Measurements from ENCODE around the gene PIP4K2B. TPM values are rescaled to one million over a fixed set of nuclear protein-coding genes. Genes with fewer than 3 reads are reported as not detected.

PIP4K2B gene
- total and polyA plus RNA-seq, 2 donors (not counting 1 experiment from before 2014, with no cell fraction given), result 24.0 to 42.9 TPM

GRCh38 chr17:38738007-38738662 lies 61.2 kb downstream of the PIP4K2B start:
- no peak for DNase-seq
- H2AFZ ChIP-seq (ENCODE audit: insufficient read depth, low read depth, low read length, poor library complexity, severe bottlenecking), result no peak overlapping the region
- no peaks in the 10 kb centered on the region for H3K36me3 ChIP-seq (replicated peaks in 1 of 2; ENCODE audit: control extremely low read depth in 1 of 2, control insufficient read depth in 1 of 2, extremely low read depth in 1 of 2, insufficient read depth in 2 of 2, low read length in 1 of 2)
- H3K4me3 ChIP-seq (ENCODE audit: control extremely low read depth in 1 of 5, extremely low read depth in 1 of 5, insufficient read depth in 1 of 5, low read depth in 2 of 5, low read length in 4 of 5), result no peak overlapping the region
- no peak overlapping the region for H3K9ac ChIP-seq (ENCODE audit: low read length)
- intact Hi-C loops (cut with micrococcal nuclease), result no loop called here
- H3K4me1 ChIP-seq (ENCODE audit: control insufficient read depth in 2 of 2, insufficient read depth in 2 of 2, low read length in 2 of 2), result peaks cover 0 to 9% of the 10 kb centered on the region in 2 donors
- WGBS (ENCODE audit: insufficient coverage), result 70% methylated on average over 11 of the region's 14 CpGs
- no peak for ATAC-seq (ENCODE audit: low read depth)
- peaks cover 0 to 8% (median 0%) of the 10 kb centered on the region in 4 experiments for H3K27me3 ChIP-seq (replicated peaks in 1 of 4; ENCODE audit: control extremely low read depth in 1 of 4, control insufficient read depth in 3 of 4, insufficient read depth in 4 of 4, low read length in 3 of 4)
- H4K20me1 ChIP-seq (ENCODE audit: control insufficient read depth, insufficient read depth, low read length, poor library complexity, severe bottlenecking), result peaks cover 7% of the 10 kb centered on the region
- ChIA-PET CTCF (interaction anchor here (0.5 to 4.5 kb wide), 5 partner anchors 22 to 257 kb away, joined by 3 to 172 read pairs (median 3); partner anchors contain the start of gene EPOP), POLR2A (interaction anchor here (0.6 to 0.7 kb wide), 2 partner anchors 30 to 1329 kb away, joined by 3 to 7 read pairs; no protein-coding TSS in a partner anchor)
- H3K27ac ChIP-seq (ENCODE audit: low read length in 2 of 2), result no peak overlapping the region
- H3K4me1 Mint-ChIP-seq, result peaks cover 15% of the 10 kb centered on the region
- no peaks in the 10 kb centered on the region for H3K9me3 Mint-ChIP-seq (ENCODE audit: insufficient read depth)
- no peaks in the 10 kb centered on the region for H3K79me2 ChIP-seq (ENCODE audit: control insufficient read depth, insufficient read depth, low read length)
- H3K4me2 ChIP-seq (replicated peaks; ENCODE audit: low read depth, low read length, poor library complexity, severe bottlenecking), result no peak overlapping the region
- H3K9me3 ChIP-seq (ENCODE audit: control extremely low read depth in 1 of 3, control insufficient read depth in 2 of 3, insufficient read depth in 1 of 3, low read length in 2 of 3), result no peaks in the 10 kb centered on the region
- no peak for TF ChIP-seq EZH2 (IDR thresholded peaks at IDR 0.05; ENCODE audit: borderline replicate concordance, insufficient read depth, low read depth, low read length, poor library complexity, severe bottlenecking)
- TF ChIP-seq CTCF (IDR thresholded peaks at IDR 0.05), result no peak
- H3K27me3 Mint-ChIP-seq, result peaks cover 6% of the 10 kb centered on the region
- H3K27ac Mint-ChIP-seq, result no peak overlapping the region
- no peak overlapping the region for H3K4me3 Mint-ChIP-seq

All from B cell (primary cell).